Right cardiac atrium (tissue), 5 donors: ENCODE results near the gene CBY1. TPM values are rescaled to one million over a fixed set of nuclear protein-coding genes. Genes with fewer than 3 reads are reported as not detected.

Experiments used
- polyA plus RNA-seq: library from polyadenylated mRNA; stranded (reverse); fragments of 200-250 nt; gene quantifications from one replicate; pipeline ENCODE4 v1.2.3, GENCODE V29; 2013
- total RNA-seq, 4 donors: library from RNA; stranded (reverse); fragmentation: NEBNext Ultra II Directional; extraction: Animal tissue kit (Norgen Biotek cat#: 25700); gene quantifications; one replicate each; pipeline ENCODE4 v1.2.1, GENCODE V29; 2021
- donor health status: healthy with polysubstance abuse.
- donor health status: DM: no; HTN: yes; CAD: no.
- donor health status: DM: no; HTN: no; CAD: no.
- donor health status: DM: no; HTN: yes; CAD: no; lungs with severe emphysema.
- donor health status: DM: yes; HTN: yes; CAD: no.

The CBY1 gene
- total and polyA plus RNA-seq, 5 donors, result 35.6 to 63.0 (median 41.8) TPM

Other genes with a start within 250 kb of the CBY1 start
- 10 to 100 TPM; 15.7 to 40.5 (median 31.3) TPM for gene KCNJ4, start 201.4 kb upstream of the CBY1 start, total RNA-seq
- gene KCNJ4, start 201.4 kb upstream of the CBY1 start, polyA plus RNA-seq, result 40.4 TPM
- gene KDELR3, start 188.5 kb upstream of the CBY1 start, total RNA-seq, result 1 to 10 TPM; 5.0 to 8.3 (median 7.4) TPM
- gene KDELR3, start 188.5 kb upstream of the CBY1 start, polyA plus RNA-seq, result 7.9 TPM
- gene DDX17, start 150.3 kb upstream of the CBY1 start, total RNA-seq, result 100 to 1,000 TPM; 216 to 253 (median 238) TPM
- 134 TPM for gene DDX17, start 150.3 kb upstream of the CBY1 start, polyA plus RNA-seq
- 1 to 10 TPM in 3 of 4 donors, under 1 TPM in 1; 0.83 to 3.2 (median 1.9) TPM for gene DMC1, start 86.5 kb upstream of the CBY1 start, total RNA-seq
- gene DMC1, start 86.5 kb upstream of the CBY1 start, polyA plus RNA-seq, result 6.5 TPM
- gene FAM227A, start 246 bp upstream of the CBY1 start, total RNA-seq, result 1 to 10 TPM in 2 of 4 donors, under 1 TPM in 2; 0.47 to 1.2 (median 0.98) TPM
- 0.23 TPM for gene FAM227A, start 246 bp upstream of the CBY1 start, polyA plus RNA-seq
- 10 to 100 TPM; 57.8 to 67.3 (median 59.9) TPM for gene TOMM22, start 25.3 kb downstream of the CBY1 start, total RNA-seq
- gene TOMM22, start 25.3 kb downstream of the CBY1 start, polyA plus RNA-seq, result 41.0 TPM
- 10 to 100 TPM; 21.4 to 28.6 (median 22.5) TPM for gene JOSD1, start 44.3 kb downstream of the CBY1 start, total RNA-seq
- gene JOSD1, start 44.3 kb downstream of the CBY1 start, polyA plus RNA-seq, result 14.3 TPM
- 10 to 100 TPM; 29.1 to 34.5 (median 30.9) TPM for gene GTPBP1, start 49.3 kb downstream of the CBY1 start, total RNA-seq
- gene GTPBP1, start 49.3 kb downstream of the CBY1 start, polyA plus RNA-seq, result 19.1 TPM
- gene SUN2, start 99.4 kb downstream of the CBY1 start, total RNA-seq, result 100 to 1,000 TPM; 103 to 123 (median 116) TPM
- gene SUN2, start 99.4 kb downstream of the CBY1 start, polyA plus RNA-seq, result 61.7 TPM
- 10 to 100 TPM; 10.7 to 13.7 (median 12.7) TPM for gene DNAL4, start 137.5 kb downstream of the CBY1 start, total RNA-seq
- 14.7 TPM for gene DNAL4, start 137.5 kb downstream of the CBY1 start, polyA plus RNA-seq
- 10 to 100 TPM; 23.8 to 51.1 (median 38.4) TPM for gene NPTXR, start 187.4 kb downstream of the CBY1 start, total RNA-seq
- 32.3 TPM for gene NPTXR, start 187.4 kb downstream of the CBY1 start, polyA plus RNA-seq
- 10 to 100 TPM; 50.9 to 65.9 (median 56.6) TPM for gene CBX6, start 215.6 kb downstream of the CBY1 start, total RNA-seq
- 27.0 TPM for gene CBX6, start 215.6 kb downstream of the CBY1 start, polyA plus RNA-seq